SK-MEL-5 (cell line): ENCODE measurements around the gene HARS1. TPM values are rescaled to one million over a fixed set of nuclear protein-coding genes. Genes with fewer than 3 reads are reported as not detected.
"Not testable (repeated sequence)": the region's sequence is repeated elsewhere in the genome, so short reads cannot be mapped to it uniquely, and the experiment has no call there.

ENCODE experiments used
- DNase-seq: peaks from one replicate; pipeline ENCODE4 v3.0.0-alpha.2; 2016; ENCODE audit warnings: low read depth, low spot score
- in situ Hi-C: cut with HindIII; loops from 2 replicates; pipeline ENCODE4 v1.10.0; 2016; ENCODE audit warnings: low sequenced_read_pairs, high pct_unique_total_duplicates, low pct_unique_long_range_greater_than_20kb
- total RNA-seq: library from RNA; depleted of rRNA; stranded (reverse); fragments of >200 nt; shearing (Covaris generic); gene quantifications from 2 replicates; pipeline ENCODE4 v1.2.3, GENCODE V29; 2014

The HARS1 gene
- total RNA-seq, 1 experiment from 2014 or later: 58.6 TPM

GRCh38 chr5:140639148-140639981 lies 51.8 kb downstream of the HARS1 start, which contains the start of gene TMCO6:
TMCO6 (plus strand) TSS chr5:140639451; CDS start chr5:140639528, 77 bp downstream.
- peak; percentile 95 for DNase-seq
- in situ Hi-C loops: no loop called here

- DNase-seq, in situ Hi-C loops: not testable (repeated sequence)
These were observed 52.3 kb downstream of the HARS1 start for GRCh38 chr5:140638898-140639147.

DNA sequence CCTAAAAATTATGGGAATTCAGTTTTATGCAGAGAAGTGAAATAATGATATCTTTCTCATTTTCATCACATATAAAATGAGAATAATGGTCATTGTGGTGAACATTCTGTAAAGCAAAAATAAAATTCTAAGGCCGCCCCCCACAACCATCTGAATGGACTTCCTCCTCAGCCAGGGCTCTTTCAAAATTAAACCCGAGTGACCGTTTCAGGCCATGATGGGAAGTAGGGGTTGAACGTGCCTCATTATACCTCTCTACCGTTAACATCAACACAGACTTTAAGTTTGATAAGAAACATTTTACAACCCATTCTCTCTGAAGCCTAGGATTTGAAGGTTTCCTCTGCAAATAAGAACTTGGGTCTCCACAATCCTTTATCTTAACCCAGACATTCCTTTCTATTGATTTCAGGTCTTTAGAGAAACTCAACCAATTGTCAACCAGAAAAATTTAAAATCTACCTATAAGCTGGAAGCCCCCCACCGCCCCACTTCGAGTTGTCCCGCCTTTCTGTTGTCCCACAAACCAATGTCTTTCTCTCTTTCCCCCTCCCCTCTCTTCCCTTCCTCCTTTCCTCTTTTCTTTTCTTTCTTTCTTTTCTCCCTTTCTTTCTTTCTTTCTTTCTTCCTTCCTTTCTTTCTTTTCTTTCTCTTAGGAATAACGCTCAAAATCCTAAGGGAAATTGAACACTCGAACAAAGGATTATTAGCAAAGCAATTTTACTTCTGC lies 53.6 kb downstream of the HARS1 start:
- in situ Hi-C loops: no loop called here
- DNase-seq: no peak

- DNase-seq: no peak
- in situ Hi-C loops: no loop called here
These were observed 55.6 kb downstream of the HARS1 start for GRCh38 chr5:140635291-140636257.

- in situ Hi-C loops: no loop called here
- no peak for DNase-seq
These were observed 57.1 kb downstream of the HARS1 start for GRCh38 chr5:140634103-140634502.

DNA sequence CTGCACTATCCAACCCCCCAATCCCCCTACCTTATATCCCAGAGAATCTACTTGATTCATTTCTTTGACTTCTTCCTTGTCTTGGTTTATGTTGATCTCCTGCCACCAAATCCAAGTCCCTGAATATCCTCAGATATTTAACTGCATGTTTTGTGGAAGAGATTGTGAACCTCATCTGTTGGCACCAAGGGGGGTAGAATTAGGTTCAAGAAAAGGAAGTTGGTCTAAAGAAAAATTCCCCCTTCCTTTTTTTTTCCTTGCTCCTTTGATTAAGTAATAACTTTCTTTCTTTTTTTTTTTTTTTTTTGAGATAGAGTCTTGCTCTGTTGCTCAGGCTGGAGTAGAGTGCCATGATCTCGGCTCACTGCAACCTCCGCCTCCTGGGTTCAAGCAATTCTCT lies 57.7 kb downstream of the HARS1 start:
- no peak for DNase-seq
- in situ Hi-C loops: no loop called here

DNA sequence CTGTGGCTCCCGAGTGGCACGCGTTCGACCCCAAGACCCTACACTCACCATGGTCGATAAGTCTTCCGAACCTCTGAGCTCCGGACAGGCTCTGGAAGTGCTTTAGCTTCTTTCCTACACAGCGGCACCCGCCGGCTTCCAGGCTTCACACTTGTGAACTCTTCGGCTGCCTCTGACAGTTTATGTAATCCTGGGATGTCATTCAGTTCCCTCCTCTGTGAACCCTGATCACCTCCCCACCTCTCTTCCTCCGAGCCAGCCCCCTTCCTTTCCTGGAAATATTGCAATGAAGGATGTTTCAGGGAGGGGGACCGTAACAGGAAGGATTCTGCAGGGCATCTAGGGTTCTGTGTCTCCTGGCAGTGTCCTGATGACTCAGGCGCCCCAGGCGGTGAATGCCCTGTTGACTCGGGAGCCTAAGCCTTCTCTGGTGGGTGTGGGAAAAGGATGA lies 58.1 kb downstream of the HARS1 start, which contains the start of gene CD14:
Gene CD14 (minus strand): TSS at position 155 of the 451 bp plus-strand sequence. CDS start 104 bp downstream, at position 51.
- in situ Hi-C loops: no loop called here
- no peak for DNase-seq

- DNase-seq: no peak
- in situ Hi-C loops: no loop called here
These were observed 58.7 kb downstream of the HARS1 start for GRCh38 chr5:140632366-140633020.

DNA sequence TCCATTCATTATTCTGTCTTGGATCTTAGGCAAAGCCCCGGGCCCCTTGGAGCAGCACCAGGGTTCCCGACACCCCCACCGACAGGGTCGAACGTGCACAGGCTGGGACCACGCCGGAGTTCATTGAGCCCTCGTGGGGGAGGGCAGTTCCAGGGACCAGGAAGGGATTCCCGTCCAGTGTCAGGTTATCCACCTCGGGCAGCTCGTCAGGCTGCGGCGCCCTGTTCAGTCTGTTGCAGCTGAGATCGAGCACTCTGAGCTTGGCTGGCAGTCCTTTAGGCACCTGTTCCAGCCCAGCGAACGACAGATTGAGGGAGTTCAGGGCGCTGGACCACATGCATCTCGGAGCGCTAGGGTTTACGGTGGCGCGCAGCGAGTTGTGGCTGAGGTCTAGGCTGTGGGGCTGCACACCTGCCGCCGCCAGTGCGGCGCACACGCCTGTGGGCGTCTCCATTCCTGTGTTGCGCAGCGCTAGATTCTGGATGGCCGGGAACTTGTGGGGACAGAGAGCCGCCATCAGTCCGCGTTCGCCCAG lies 59.3 kb downstream of the HARS1 start:
- no peak for DNase-seq
- in situ Hi-C loops: no loop called here

- in situ Hi-C loops: no loop called here
These were observed 60.1 kb downstream of the HARS1 start for GRCh38 chr5:140631036-140631417.

DNA sequence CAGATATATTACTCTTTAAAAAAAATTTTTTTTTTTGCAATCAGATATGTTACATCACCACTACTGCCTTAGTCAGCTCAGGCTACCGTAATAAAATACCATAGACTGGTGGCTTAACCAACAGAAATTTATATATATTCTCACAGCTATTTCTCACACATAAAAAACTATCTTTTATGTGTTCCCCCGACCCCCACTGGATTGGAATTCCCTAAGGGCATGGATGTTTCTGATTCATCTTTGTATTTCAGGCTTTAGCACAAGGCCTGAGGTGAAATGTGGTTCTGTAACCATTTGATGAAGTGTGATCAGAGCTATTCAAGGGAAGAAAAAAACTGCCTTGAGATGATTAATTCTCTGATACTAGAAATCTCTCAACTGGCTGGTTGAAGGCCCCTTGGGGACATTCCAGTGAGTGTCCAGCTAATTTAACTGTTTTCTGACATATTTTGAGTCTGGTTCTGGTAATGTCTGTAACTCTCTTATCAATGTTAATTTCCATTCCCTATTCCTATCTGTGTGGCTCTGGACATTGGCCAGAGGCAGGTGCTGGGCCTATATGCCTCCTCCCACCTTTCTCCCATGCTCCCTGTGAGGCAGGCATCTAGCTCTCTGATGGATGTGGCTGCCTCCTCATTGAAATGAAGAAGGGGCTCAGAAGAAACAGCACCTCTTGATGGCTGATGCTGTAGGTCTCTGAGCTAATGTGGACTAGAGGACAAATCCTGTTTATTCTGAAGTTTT lies 60.7 kb downstream of the HARS1 start:
- in situ Hi-C loops: no loop called here
- no peak for DNase-seq

More at GRCh38 chr5:140631036-140631417, 60.1 kb downstream of the HARS1 start:
- no peak for DNase-seq

DNA sequence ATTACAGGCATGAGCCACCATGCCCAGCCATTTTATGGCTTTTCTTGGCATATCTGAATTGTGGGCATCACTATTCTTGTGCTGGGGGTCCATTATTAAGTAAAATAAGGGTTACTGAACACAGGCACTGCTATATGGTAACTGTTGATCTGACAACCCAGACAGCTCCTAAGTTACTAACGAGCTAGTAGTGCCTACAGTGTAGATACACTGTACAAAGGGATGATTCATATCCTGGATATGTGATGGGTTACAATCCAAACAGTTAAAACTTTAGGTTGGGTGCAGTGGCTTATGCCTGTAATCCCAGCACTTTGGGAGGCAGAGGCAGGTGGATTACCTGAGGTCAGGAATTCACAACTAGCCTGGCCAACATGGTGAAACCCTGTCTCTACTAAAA lies 62.5 kb downstream of the HARS1 start:
- no peak for DNase-seq
- in situ Hi-C loops: no loop called here

- DNase-seq: no peak
These were observed 63.2 kb downstream of the HARS1 start for GRCh38 chr5:140627972-140628371.

GRCh38 chr5:140624886-140625285 lies 66.3 kb downstream of the HARS1 start:
- DNase-seq, in situ Hi-C loops: not testable (repeated sequence)

More at GRCh38 chr5:140627972-140628371, 63.2 kb downstream of the HARS1 start:
- in situ Hi-C loops: no loop called here
